GM12891 (cell line): Measurements from ENCODE around the gene SARDH.

Experiments
- POLR2A ChIP-seq: IDR thresholded peaks from 2 replicates; pipeline ENCODE4 v1.6.1; 2011; ENCODE audit warnings: low read depth, low read length, control low read depth
- POLR2AphosphoS5 ChIP-seq: IDR thresholded peaks from 2 replicates; pipeline ENCODE4 v1.6.1; 2011; ENCODE audit warnings: low read depth, low read length, control low read depth
- TAF1 ChIP-seq: IDR thresholded peaks from 2 replicates; pipeline ENCODE4 v1.6.1; 2011; ENCODE audit warnings: low read depth, low read length, control low read depth

DNA sequence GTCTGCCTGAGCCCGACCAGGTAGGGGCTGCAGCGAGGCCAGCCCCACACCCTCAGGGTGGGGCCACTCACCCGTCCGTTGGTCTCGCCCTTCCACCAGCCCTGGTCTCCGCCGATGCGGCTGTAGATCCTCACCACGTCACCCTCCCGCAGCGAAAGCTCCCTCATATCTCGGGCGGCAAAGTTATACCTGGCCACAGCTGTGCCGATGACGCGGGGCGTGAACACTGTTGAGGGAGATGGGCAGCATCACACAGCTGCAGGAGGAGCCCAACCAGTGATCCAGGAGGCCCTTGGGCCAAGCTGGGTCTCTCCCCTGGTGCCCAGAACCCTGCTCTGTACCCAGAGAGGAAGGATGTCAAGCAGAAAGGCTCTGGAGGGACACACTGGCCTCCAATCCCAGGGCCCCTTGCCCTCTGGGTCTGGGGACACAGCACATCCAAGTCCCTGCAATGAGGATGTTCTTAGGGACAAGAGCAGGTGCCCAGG is 30.3 kb upstream of the SARDH start:
- TF ChIP-seq POLR2A (no peak), POLR2AphosphoS5 (no peak), TAF1 (no peak)
